ENCODE measurements around the gene SNRPD3.
"Not testable (repeated sequence)": the region's sequence is repeated elsewhere in the genome, so short reads cannot be mapped to it uniquely, and the experiment has no call there.

The SNRPD3 gene

GRCh38 chr22:24555165-24556039, at the start of gene SNRPD3:
Gene SNRPD3 (plus strand): TSS chr22:24555999. CDS start chr22:24557675, 1,676 bp downstream.
- DNase-seq: peak; percentile 83

GRCh38 chr22:24506802-24507438, 48.9 kb upstream of the SNRPD3 start:
- DNase-seq: peak; percentile 57

- no peak for DNase-seq
Observed at GRCh38 chr22:24507716-24508115, 48.1 kb upstream of the SNRPD3 start.

DNA sequence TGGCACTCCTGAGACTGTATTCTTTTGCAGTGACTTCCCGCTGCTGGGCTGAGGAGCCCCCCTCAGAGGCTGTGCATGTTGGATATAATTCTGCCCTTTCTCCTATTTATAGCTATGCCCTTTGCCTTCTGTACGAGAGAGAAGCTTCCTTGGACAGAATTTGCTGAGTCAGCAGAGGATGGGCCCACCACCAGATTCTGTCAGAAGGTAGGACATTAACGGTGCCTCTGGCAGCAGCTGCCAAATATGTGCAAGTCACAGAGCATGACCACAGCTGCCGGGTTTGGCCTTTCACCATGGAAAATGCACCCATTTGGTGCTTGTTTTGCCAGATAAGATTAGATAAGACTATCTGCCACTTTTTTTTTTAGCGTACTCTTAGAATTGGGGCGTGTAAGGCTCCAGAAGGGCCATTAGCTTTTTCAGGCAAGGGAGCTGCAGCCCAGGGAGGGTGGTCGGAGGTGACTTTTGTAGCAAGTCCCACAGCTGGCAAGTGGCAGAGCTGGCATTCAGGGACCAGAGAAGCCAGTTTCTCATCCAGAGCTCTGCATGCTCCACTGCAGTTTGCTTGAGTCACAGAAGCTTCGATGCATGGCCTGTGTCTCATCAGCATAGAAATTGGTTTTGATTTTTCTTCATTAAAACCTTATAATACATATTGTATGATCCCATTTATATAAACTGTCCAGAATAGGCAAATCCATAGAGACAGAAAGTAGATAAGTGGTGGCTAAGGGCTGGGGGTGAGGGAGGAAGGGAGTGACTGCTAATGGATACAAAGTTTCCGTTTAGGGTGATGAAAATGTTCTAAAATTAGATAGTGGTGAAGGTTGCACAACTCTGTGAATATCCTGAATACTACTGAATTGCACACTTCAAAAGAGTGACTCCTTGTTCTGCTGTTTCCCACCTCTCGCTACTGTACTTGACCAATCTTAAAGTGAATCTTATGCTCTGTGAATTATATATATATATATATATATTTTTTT, 44.9 kb upstream of the SNRPD3 start:
- no peak for DNase-seq

DNA sequence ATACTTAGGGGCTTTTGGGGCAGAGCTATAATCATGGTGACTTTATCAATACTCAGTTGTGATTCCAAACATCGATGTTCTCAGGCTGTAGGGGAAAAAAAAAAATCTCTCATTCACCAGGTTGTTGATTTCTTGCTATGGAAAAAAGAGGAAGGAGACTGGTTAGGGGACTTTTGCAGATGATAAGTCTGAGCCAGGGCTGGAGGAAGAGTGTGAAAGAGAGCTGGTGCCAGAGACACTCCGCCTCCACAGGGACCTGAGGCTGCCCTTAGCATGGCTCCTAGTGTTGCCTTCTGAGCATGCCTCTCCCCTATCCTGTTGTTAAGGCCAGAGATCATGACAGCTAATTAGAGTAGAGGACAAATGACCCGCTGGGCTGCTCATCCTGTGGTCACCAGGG, 43.8 kb upstream of the SNRPD3 start:
- DNase-seq: no peak

GRCh38 chr22:24513378-24514240, 42.2 kb upstream of the SNRPD3 start:
- DNase-seq: no peak

GRCh38 chr22:24514241-24515026, 41.4 kb upstream of the SNRPD3 start:
- no peak for DNase-seq

- DNase-seq: no peak
Observed at GRCh38 chr22:24515027-24515338, 40.8 kb upstream of the SNRPD3 start.

GRCh38 chr22:24516301-24516737, 39.5 kb upstream of the SNRPD3 start:
- DNase-seq: no peak

DNA sequence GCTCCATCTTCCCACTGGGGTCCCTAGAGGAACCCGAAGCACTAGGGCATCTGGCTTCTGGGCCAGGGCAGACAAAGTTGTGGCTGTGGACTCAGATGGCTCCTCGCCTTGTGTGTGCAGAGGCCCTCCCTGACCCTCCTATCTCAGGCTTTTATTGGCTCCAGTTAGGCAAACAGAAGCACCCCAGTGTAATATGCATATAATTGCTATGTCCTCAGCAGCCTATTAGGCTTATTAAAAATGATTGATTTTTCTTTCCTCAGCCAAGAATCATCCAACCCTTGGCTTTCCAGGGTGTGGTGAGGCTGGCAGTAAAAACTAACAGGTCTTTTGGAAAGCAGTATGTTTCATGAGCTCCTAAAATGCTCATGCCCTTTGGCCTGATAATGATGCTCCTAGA, 38.4 kb upstream of the SNRPD3 start:
- no peak for DNase-seq

- no peak for DNase-seq
Observed at GRCh38 chr22:24518228-24518627, 37.6 kb upstream of the SNRPD3 start.

DNA sequence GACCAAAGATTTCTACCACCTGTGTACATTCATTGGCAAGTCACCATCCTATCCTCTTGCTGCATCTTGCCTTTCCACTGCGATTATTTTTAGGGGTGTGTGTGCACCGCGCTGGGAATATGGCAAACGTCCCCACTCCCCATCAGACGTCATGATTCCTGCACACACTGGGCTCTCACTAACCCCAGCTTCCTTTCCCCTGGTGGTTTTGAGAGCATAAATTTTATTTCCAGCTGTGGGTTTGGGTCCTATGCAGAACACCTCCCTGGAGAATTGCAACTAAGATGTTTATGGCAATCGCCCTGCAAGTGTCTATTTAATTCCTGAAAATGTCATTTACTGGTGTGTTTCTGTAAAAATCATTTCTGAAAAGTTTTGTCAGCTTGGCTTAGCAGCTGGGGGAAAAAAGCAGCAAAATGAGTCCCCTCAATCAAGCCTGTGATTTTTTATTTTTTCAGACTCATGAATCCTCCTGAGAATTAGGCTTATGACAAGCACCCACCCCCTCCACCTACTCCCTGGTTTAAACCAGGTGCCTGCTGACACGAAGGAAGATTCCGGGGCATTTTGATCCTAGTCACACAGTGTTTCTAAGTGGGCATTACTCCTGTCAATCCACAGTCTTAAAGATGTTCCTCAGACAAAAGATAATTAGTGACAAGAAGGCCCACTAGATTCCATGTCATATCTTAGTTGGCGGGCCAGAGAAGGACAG, 36.9 kb upstream of the SNRPD3 start:
- no peak for DNase-seq

DNA sequence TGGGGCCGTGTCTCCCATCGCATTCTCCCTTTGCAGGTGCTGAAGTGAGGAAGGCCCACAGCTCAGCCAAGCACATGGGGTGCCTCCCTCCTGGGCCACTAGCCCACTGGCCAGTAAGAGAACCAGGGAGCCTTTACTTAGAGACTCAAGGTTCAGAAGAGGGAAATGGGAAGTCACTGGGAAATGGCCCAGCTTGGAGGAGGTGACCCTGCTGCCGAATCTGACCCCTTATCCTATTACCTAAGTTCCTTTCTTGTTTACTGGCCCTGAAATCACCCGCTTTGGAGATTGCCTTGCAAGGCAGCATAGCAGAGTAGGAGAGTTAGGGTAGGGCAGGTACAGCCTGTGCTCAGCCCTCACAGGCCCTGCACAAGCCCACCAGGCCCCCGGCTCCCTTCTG, 36.3 kb upstream of the SNRPD3 start:
- DNase-seq: no peak

- DNase-seq: peak; percentile 79
Observed at GRCh38 chr22:24521791-24522245, 34.0 kb upstream of the SNRPD3 start.

DNA sequence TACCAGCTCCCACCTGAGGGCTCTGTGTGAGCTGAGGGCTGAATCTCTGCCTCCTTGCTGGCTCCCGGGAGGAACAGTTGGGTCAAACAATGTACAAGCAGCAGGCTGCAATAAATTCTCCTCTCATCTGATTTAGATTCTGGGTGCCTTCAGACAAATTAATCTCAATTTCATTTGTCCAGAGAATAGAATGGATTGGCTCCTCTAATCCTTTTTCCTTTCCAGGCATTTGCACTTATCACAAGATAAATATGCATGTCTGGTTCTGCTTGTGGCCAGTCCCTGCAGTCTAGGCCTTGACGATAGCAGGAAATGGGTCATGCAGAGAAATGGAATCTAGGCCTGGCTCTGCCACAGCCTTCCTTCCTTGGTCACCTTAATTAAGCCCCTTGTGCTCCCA, 31.9 kb upstream of the SNRPD3 start:
- DNase-seq: no peak

GRCh38 chr22:24525416-24526037, 30.3 kb upstream of the SNRPD3 start:
- peak; percentile 22 for DNase-seq

DNA sequence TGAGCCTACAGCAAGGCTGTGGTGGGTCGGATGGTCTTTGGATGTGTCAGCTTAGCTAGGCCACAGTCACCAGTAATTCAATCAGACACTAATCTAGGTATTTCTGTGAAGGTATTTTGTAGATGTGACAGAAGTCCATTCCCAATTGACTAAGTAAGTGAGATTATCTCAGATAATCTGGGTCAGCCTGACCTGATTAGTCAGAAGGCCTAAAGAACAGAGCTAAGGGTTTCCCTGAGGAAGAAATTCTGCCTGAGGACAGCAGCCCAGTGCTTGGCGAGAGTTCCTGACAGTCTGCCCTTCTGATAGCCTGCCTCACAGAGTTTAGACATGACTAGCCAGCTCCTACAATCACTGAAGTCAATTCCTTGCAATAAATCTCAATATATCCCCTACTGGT, 29.6 kb upstream of the SNRPD3 start:
- DNase-seq: no peak

DNA sequence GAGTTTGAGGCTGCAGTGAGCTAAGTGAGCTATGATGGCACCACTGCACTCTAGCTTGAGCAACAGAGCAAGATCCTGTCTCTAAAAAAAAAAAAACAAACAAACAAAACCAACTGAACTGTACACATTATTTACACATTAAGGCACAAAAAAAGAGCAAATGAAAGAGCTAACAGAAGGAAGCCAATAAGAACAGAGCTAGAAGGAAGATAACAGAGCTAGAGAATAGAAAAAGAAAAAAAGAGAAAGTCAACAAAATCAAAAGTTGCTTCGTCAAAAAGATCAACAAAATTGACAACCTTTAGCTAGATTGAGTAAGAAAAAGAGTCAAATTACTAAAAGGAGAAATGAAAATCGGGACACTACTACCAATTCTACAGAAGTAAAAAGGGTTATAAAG, 25.9 kb upstream of the SNRPD3 start:
- DNase-seq: no peak

DNA sequence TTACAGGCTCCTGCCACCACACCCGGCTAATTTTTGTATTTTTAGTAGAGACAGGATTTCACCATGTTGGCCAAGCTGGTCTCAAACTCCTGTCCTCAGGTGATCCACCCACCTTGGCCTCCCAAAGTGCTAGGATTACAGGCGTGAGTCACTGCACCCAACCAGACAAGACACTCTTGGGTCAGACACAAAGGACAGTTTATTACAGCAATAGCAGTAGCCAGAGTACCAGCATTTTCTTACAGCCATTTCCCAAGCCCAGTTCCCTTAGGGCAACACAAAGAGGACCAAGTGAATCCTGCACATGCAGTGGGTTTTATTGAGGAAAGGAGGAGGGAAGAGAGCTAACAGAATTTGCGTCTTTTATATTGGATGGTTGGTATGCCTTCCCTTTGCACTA, 24.8 kb upstream of the SNRPD3 start:
- DNase-seq: not testable (repeated sequence)

- no peak for DNase-seq
Observed at GRCh38 chr22:24532075-24532474, 23.7 kb upstream of the SNRPD3 start.
